ENCODE measurements around the gene NAPA.
"Not testable (repeated sequence)": the region's sequence is repeated elsewhere in the genome, so short reads cannot be mapped to it uniquely, and the experiment has no call there.

NAPA gene

DNA sequence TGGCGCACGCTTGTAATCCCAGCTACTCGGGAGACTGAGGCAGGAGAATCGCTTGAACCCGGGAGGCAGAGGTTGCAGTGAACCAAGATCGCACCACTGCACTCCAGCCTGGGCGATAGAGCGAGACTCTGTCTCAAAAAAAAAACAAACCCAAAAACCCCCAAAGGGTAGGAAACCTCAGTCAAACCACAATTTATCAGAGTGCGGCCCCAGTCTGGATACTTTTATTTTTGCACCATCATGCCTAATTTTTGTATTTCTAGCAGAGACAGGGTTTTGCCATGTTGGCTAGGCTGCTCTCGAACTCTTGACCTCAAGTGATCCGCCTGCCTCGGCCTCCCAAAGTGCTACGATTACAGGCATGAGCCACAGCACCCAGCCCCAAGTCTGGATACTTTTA lies 28.6 kb downstream of the NAPA start:
- peaks cover 32% of the 10 kb centered on the region for H3K36me3 ChIP-seq (ENCODE audit: control insufficient read depth, insufficient read depth, low read length)
- WGBS, 2 experiments (ENCODE audit: insufficient coverage in 2 of 2) = 86 to 94% methylated on average over 10 to 13 of the region's 13 CpGs
- not testable (repeated sequence) for H3K9me3 ChIP-seq (ENCODE audit: control insufficient read depth, low read length); H3K27ac ChIP-seq (ENCODE audit: low read depth, low read length, severe bottlenecking); H3K4me1 ChIP-seq (ENCODE audit: control insufficient read depth, insufficient read depth, low read length, poor library complexity, severe bottlenecking); H3K4me3 ChIP-seq (ENCODE audit: extremely low read depth, insufficient read depth, low read length, poor library complexity, severe bottlenecking)

DNA sequence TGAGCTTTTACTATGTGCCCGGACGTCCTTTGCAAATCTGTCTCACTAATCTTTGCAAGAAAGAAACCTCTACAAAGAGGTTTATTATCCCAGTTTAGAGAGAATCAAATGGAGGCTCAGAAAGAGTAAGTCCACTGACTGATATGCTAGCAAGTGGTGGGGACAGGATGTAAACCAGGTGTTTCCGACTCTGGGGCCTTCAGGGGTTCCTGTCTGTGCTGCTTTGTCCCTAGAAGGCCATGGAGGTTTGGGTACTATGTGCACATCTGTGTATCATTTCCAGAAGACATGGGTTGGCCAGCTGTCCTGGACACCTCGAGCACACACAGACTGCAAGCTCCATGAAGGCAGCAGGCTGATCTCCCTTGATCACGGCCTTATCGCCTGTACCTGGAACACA lies 29.7 kb downstream of the NAPA start:
- H3K4me1 ChIP-seq (ENCODE audit: control insufficient read depth, insufficient read depth, low read length, poor library complexity, severe bottlenecking) = no peaks in the 10 kb centered on the region
- no peak overlapping the region for H3K4me3 ChIP-seq (ENCODE audit: extremely low read depth, insufficient read depth, low read length, poor library complexity, severe bottlenecking)
- H3K36me3 ChIP-seq (ENCODE audit: control insufficient read depth, insufficient read depth, low read length) = peaks cover 24% of the 10 kb centered on the region
- H3K27ac ChIP-seq (ENCODE audit: low read depth, low read length, severe bottlenecking) = no peak overlapping the region
- H3K9me3 ChIP-seq (ENCODE audit: control insufficient read depth, low read length) = no peaks in the 10 kb centered on the region
- 98% methylated on average over 4 to 5 of the region's 6 CpGs for WGBS, 2 experiments (ENCODE audit: insufficient coverage in 2 of 2)

DNA sequence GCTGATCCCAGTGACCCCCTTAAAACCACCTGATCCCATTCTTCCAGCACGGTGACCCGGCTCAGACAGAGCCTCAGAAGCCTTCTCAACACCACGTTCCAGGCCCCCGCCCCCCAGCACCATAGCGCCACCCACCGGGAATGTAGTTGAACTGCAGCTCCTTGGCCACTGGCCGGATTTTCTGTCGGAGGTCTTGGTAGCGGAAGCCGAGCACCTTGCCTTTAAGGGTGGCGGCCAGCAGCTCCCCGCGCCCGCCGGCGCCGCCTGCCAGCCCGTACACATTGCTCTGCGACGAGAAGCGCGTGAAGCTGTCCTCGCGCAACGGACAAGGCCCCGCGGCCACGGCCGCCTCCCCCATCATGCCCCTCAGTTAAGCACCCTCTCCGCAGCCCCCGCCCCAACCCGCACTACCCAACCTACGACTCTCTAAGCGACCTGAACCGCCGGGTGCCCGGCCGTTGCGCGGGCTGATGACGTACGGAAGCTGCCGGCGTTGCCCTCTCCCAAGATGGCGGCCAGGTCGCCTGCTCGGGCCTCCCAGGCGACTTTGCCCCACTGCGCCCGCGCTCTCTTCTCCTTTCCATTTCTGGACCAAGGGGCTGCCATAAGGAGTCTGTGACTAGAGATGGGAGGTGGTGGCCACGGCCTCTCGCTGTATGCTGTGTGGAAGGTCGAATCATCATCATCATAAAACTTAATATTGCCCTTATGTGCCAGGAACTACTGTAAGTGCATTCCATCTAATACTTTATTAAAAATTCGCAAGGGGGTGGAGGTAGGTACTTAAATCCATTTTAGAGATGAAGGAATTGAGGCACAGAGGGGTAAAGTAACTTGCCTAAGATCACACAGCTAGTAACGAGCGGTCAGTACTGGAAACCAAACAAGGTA lies 30.8 kb downstream of the NAPA start, which contains the start of gene KPTN:
KPTN (minus strand) TSS at position 420 of the 891 bp plus-strand sequence; CDS start at position 361, 59 bp downstream.
- Histone ChIP-seq H3K36me3 (ENCODE audit: control insufficient read depth, insufficient read depth, low read length) (peaks cover 17% of the 10 kb centered on the region), H3K9me3 (ENCODE audit: control insufficient read depth, low read length) (no peaks in the 10 kb centered on the region), H3K4me3 (ENCODE audit: extremely low read depth, insufficient read depth, low read length, poor library complexity, severe bottlenecking) (peak within 1 kb of the TSS; percentile 65), H3K27ac (ENCODE audit: low read depth, low read length, severe bottlenecking) (peak within 1 kb of the TSS; percentile 86), H3K4me1 (ENCODE audit: control insufficient read depth, insufficient read depth, low read length, poor library complexity, severe bottlenecking) (no peaks in the 10 kb centered on the region)
- 4 to 5% methylated on average over 41 to 43 of the region's 57 CpGs for WGBS, 2 experiments (ENCODE audit: insufficient coverage in 2 of 2)

DNA sequence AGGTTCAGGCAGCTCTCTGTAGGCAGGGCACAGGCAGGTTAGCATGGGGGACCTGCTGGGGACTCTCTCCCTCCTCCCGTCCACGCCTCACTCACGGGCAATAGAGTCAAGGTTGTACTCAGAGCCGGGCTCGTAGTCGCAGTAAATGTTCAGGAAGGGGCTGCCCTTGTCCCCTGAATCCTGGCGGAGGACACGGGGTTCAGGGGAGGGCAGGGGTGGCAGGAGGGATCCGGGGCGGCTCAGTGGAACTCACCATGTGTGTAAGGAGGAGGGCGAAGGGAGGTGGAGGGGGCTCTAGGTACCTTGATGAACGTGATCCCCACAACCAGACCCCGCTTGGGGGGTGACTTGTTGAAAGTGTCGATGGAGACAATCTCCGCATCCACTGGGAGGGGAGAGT lies 31.7 kb downstream of the NAPA start:
- no peaks in the 10 kb centered on the region for H3K9me3 ChIP-seq (ENCODE audit: control insufficient read depth, low read length)
- H3K4me1 ChIP-seq (ENCODE audit: control insufficient read depth, insufficient read depth, low read length, poor library complexity, severe bottlenecking) = no peaks in the 10 kb centered on the region
- peaks cover 14% of the 10 kb centered on the region for H3K36me3 ChIP-seq (ENCODE audit: control insufficient read depth, insufficient read depth, low read length)
- H3K4me3 ChIP-seq (ENCODE audit: extremely low read depth, insufficient read depth, low read length, poor library complexity, severe bottlenecking) = no peak overlapping the region
- no peak overlapping the region for H3K27ac ChIP-seq (ENCODE audit: low read depth, low read length, severe bottlenecking)
- 91 to 95% methylated on average over 10 to 15 of the region's 15 CpGs for WGBS, 2 experiments (ENCODE audit: insufficient coverage in 2 of 2)

DNA sequence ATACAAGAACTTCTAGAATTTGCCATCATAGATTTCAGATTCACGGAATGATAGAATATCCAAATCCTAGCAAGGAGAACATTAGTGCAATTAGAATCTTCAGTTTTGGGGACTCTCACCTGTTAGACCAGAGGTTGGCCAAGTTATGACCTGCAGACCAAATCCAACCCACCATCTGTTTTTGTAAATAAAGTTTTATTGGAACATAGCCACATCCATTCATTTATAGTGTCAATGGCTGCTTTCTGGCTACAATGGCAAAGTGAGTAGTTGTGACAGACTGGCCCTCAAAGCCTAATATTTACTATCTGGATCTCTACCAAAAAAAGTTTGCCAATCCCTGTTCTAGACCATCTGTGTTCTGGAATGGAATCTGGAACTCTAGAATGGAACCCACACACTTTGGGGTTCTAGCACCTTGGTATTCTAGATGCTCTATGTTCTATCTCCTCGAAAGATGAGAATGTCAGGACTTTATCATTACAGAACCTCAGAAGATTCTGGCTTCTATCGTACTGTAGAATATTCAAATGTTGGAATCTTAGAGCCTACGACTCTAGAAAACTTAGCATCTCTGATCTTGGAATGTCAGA lies 33.3 kb downstream of the NAPA start:
- Histone ChIP-seq H3K9me3 (ENCODE audit: control insufficient read depth, low read length) (no peaks in the 10 kb centered on the region), H3K36me3 (ENCODE audit: control insufficient read depth, insufficient read depth, low read length) (peaks cover 8% of the 10 kb centered on the region), H3K27ac (ENCODE audit: low read depth, low read length, severe bottlenecking) (no peak overlapping the region), H3K4me1 (ENCODE audit: control insufficient read depth, insufficient read depth, low read length, poor library complexity, severe bottlenecking) (no peaks in the 10 kb centered on the region), H3K4me3 (ENCODE audit: extremely low read depth, insufficient read depth, low read length, poor library complexity, severe bottlenecking) (no peak overlapping the region)
- WGBS, 2 experiments (ENCODE audit: insufficient coverage in 2 of 2) = 95 to 100% methylated on average over 4 of the region's 4 CpGs

DNA sequence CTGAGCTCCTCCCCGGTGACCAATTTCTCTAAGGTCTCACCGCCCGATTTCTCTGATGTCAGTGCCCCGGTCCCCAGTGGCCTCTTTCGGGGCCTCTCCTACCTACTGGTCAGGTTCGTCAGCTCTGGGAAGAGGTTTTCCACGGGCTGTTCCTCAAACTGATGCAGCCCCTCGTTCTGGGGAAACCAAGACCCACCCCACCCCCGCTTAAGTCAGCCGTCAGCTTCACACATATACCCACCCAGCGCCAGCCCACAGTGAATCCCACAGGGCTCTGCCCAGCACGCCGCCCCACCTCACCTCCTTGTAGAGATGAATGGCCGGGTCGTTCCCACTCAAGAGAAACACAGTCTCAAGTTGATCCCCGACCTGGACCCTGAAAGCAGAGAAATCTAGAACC lies 34.2 kb downstream of the NAPA start:
- Histone ChIP-seq H3K4me3 (ENCODE audit: extremely low read depth, insufficient read depth, low read length, poor library complexity, severe bottlenecking) (no peak overlapping the region), H3K36me3 (ENCODE audit: control insufficient read depth, insufficient read depth, low read length) (peaks cover 6% of the 10 kb centered on the region), H3K4me1 (ENCODE audit: control insufficient read depth, insufficient read depth, low read length, poor library complexity, severe bottlenecking) (no peaks in the 10 kb centered on the region), H3K27ac (ENCODE audit: low read depth, low read length, severe bottlenecking) (no peak overlapping the region), H3K9me3 (ENCODE audit: control insufficient read depth, low read length) (no peaks in the 10 kb centered on the region)
- 93 to 94% methylated on average over 16 of the region's 16 CpGs for WGBS, 2 experiments (ENCODE audit: insufficient coverage in 2 of 2)

DNA sequence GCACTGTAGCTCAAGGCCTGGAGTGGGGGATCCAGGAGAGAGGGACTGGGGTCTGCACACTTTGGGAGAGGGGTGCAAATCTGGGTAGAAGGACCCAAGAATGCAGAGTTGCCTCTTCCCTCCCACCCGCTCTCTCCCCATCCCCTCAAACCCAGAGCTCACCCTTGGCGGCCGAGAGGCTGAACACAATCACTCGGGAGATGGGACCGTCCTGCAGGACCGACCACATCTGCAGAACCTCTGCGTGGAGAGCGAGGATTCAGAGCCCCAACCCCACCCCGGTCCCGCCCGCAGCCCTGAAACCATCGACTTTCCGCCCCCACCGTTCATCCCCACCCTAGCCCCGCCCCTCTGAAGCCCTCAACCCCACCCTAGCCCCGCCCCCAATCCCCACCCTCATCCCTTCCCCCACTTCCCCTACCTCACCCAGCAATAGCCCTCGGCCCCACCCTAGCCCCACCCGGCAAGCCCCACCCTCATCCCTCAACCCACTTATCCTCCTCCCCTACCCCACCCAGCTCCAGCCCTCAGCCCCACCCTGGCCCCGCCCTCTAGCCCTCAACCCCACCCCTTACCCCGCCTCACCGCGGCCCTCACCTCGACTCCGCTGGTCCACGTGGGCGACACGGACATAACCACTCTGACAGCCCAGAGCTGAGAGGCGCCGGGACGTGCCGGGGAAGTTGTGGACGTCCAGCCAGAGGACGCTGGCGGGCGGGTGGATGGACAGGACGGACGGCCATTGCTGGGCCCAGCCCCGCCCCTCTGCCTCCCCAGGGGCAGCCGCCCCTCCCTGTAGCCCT lies 35.0 kb downstream of the NAPA start:
- no peaks in the 10 kb centered on the region for H3K4me1 ChIP-seq (ENCODE audit: control insufficient read depth, insufficient read depth, low read length, poor library complexity, severe bottlenecking)
- no peaks in the 10 kb centered on the region for H3K36me3 ChIP-seq (ENCODE audit: control insufficient read depth, insufficient read depth, low read length)
- 35 to 38% methylated on average over 17 to 18 of the region's 39 CpGs for WGBS, 2 experiments (ENCODE audit: insufficient coverage in 2 of 2)
- no peaks in the 10 kb centered on the region for H3K9me3 ChIP-seq (ENCODE audit: control insufficient read depth, low read length)
- no peak overlapping the region for H3K27ac ChIP-seq (ENCODE audit: low read depth, low read length, severe bottlenecking)
- H3K4me3 ChIP-seq (ENCODE audit: extremely low read depth, insufficient read depth, low read length, poor library complexity, severe bottlenecking) = no peak overlapping the region

DNA sequence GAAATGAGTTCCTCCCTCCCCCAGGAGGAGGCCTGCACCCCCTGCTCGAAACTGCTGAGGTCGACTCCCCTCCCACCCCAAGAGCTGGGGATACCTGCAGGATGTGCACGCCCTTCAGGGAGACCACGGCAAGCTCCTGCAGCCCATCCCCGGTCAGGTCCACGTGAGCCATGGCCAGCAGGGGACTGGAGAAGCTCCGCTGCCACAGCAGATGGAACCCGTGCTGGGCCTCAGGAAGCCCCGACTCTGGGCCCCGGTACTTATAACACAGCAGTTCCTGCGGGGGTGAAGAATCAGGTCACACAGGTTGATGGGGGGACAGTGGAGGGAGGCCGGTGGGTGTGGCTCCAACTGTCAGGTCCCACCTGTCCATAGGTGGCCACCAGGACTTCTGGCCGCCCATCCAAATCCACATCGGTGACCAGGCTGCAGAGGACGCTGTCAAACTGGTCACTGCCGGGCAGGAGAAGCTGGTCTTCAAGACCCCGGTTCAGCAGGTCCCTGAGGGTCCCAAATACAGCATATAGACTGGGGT lies 38.4 kb downstream of the NAPA start:
- Histone ChIP-seq H3K27ac (ENCODE audit: low read depth, low read length, severe bottlenecking) (no peak overlapping the region), H3K4me1 (ENCODE audit: control insufficient read depth, insufficient read depth, low read length, poor library complexity, severe bottlenecking) (no peaks in the 10 kb centered on the region), H3K36me3 (ENCODE audit: control insufficient read depth, insufficient read depth, low read length) (no peaks in the 10 kb centered on the region), H3K9me3 (ENCODE audit: control insufficient read depth, low read length) (no peaks in the 10 kb centered on the region), H3K4me3 (ENCODE audit: extremely low read depth, insufficient read depth, low read length, poor library complexity, severe bottlenecking) (no peak overlapping the region)
- 85 to 89% methylated on average over 16 to 17 of the region's 17 CpGs for WGBS, 2 experiments (ENCODE audit: insufficient coverage in 2 of 2)

DNA sequence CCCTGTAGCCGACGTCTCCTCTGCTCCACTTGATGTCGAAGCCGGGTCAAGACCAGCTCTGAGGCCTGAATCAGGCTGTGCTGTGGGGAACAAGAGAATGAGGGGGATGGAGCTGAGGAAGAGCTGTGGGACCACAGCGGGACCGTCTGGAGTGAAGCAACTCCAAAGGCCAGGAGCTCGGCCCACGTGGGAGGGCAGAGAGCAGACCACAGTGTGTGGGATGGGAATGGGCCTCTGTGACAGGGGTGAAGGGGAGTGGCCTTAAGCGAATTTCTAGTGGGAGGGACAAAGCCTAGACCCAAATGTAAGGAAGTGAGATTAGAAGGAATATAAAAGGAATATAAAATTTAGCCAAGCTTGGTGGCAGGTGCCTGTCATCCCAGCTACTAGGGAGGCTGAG lies 39.4 kb downstream of the NAPA start:
- no peaks in the 10 kb centered on the region for H3K4me1 ChIP-seq (ENCODE audit: control insufficient read depth, insufficient read depth, low read length, poor library complexity, severe bottlenecking)
- no peaks in the 10 kb centered on the region for H3K9me3 ChIP-seq (ENCODE audit: control insufficient read depth, low read length)
- no peaks in the 10 kb centered on the region for H3K36me3 ChIP-seq (ENCODE audit: control insufficient read depth, insufficient read depth, low read length)
- 81 to 82% methylated on average over 9 of the region's 9 CpGs for WGBS, 2 experiments (ENCODE audit: insufficient coverage in 2 of 2)
- H3K27ac ChIP-seq (ENCODE audit: low read depth, low read length, severe bottlenecking) = no peak overlapping the region
- H3K4me3 ChIP-seq (ENCODE audit: extremely low read depth, insufficient read depth, low read length, poor library complexity, severe bottlenecking) = no peak overlapping the region

DNA sequence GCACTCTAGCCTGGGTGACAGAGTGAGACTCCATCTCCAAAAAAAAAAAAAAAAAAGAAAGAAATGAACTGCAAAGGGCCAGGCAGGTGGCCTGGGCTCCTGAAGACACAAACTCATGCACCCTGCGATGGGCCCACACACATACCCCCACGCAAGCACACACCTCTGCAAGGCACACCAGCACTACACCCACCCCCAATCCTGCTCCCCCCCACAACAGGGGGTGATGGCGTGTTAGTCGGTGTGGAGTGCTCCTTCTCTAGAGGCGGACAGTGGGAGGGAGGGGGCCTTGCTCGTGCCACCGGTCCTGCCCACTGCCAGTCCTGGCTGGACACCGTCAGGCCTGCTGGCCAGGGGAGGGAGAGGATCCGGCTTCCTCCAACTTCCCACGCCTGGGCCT lies 41.5 kb downstream of the NAPA start:
- 86 to 100% methylated on average over 3 of the region's 10 CpGs for WGBS, 2 experiments (ENCODE audit: insufficient coverage in 2 of 2)
- no peaks in the 10 kb centered on the region for H3K9me3 ChIP-seq (ENCODE audit: control insufficient read depth, low read length)
- H3K4me3 ChIP-seq (ENCODE audit: extremely low read depth, insufficient read depth, low read length, poor library complexity, severe bottlenecking) = no peak overlapping the region
- H3K27ac ChIP-seq (ENCODE audit: low read depth, low read length, severe bottlenecking) = no peak overlapping the region
- no peaks in the 10 kb centered on the region for H3K4me1 ChIP-seq (ENCODE audit: control insufficient read depth, insufficient read depth, low read length, poor library complexity, severe bottlenecking)
- H3K36me3 ChIP-seq (ENCODE audit: control insufficient read depth, insufficient read depth, low read length) = no peaks in the 10 kb centered on the region
